IPS-NIHi7 (cell line): ENCODE data around the gene NAT14.

Experiments used
- DNase-seq: peaks from one replicate; pipeline ENCODE4 v3.0.0; 2012; ENCODE audit warnings: mixed read lengths; ENCODE audit errors: extremely low spot score

The NAT14 gene

GRCh38 chr19:55471266-55471665, 13.7 kb upstream of the NAT14 start:
- DNase-seq, result no peak

- DNase-seq, result no peak
Measured at GRCh38 chr19:55472463-55472862, 12.5 kb upstream of the NAT14 start.

GRCh38 chr19:55473225-55474012, 11.6 kb upstream of the NAT14 start:
- no peak for DNase-seq

GRCh38 chr19:55474269-55475265, 10.4 kb upstream of the NAT14 start:
- no peak for DNase-seq

- peak; percentile 95 for DNase-seq
Measured at GRCh38 chr19:55476100-55476775, 8.8 kb upstream of the NAT14 start, which contains the start of gene ZNF628. Gene ZNF628 (plus strand): TSS chr19:55476617. CDS start chr19:55479911, 3,294 bp downstream.

- no peak for DNase-seq
Measured at GRCh38 chr19:55477905-55478304, 7.1 kb upstream of the NAT14 start.

- no peak for DNase-seq
Measured at GRCh38 chr19:55478364-55478763, 6.6 kb upstream of the NAT14 start.

- DNase-seq, result no peak
Measured at GRCh38 chr19:55479045-55479444, 5.9 kb upstream of the NAT14 start.

- no peak for DNase-seq
Measured at GRCh38 chr19:55479451-55480230, 5.3 kb upstream of the NAT14 start.

- no peak for DNase-seq
Measured at GRCh38 chr19:55481148-55481793, 3.7 kb upstream of the NAT14 start.

GRCh38 chr19:55481794-55482155, 3.2 kb upstream of the NAT14 start:
- DNase-seq, result no peak

GRCh38 chr19:55482156-55482961, 2.6 kb upstream of the NAT14 start:
- no peak for DNase-seq

- DNase-seq, result no peak
Measured at GRCh38 chr19:55482967-55483705, 1.9 kb upstream of the NAT14 start.

GRCh38 chr19:55483706-55484592, 1.0 kb upstream of the NAT14 start:
- DNase-seq, result no peak

- no peak for DNase-seq
Measured at GRCh38 chr19:55485439-55486011, 537 bp downstream of the NAT14 start.

- DNase-seq, result no peak
Measured at GRCh38 chr19:55486043-55486970, 1.3 kb downstream of the NAT14 start.
